Endodermal cell (in vitro differentiated cells): Measurements from ENCODE around the gene GM2A. TPM values are rescaled to one million over a fixed set of nuclear protein-coding genes. Genes with fewer than 3 reads are reported as not detected.
A peak's percentile ranks its signal among the peaks of the same experiment; 100 is the strongest.
"Not testable (repeated sequence)": the region's sequence is repeated elsewhere in the genome, so short reads cannot be mapped to it uniquely, and the experiment has no call there.

Experiments used
- DNase-seq: peaks from one replicate; pipeline ENCODE4 v3.0.0-alpha.2; 2017
- H3K27ac ChIP-seq: 2 replicates; pipeline ENCODE4 v1.5.1; 2013; ENCODE audit warnings: mild to moderate bottlenecking, low read depth, low read length, moderate library complexity
- H3K27me3 ChIP-seq: 2 replicates; pipeline ENCODE4 v1.6.1; 2013; ENCODE audit warnings: mild to moderate bottlenecking, low read length, moderate library complexity; ENCODE audit not compliant: insufficient read depth, control insufficient read depth, poor library complexity, severe bottlenecking
- H3K36me3 ChIP-seq: 2 replicates; pipeline ENCODE4 v1.7.0; 2013; ENCODE audit warnings: mild to moderate bottlenecking, low read length, moderate library complexity; ENCODE audit not compliant: control insufficient read depth, insufficient read depth
- H3K4me1 ChIP-seq: one replicate; pipeline ENCODE4 v1.7.0; 2013; ENCODE audit warnings: low read length; ENCODE audit not compliant: control insufficient read depth, insufficient read depth
- H3K4me3 ChIP-seq: 2 replicates; pipeline ENCODE4 v1.5.1; 2013; ENCODE audit warnings: mild to moderate bottlenecking, low read length, moderate library complexity
- H3K9ac ChIP-seq: 2 replicates; pipeline ENCODE4 v1.6.1; 2013; ENCODE audit warnings: mild to moderate bottlenecking, low read length, moderate library complexity; ENCODE audit not compliant: poor library complexity, severe bottlenecking; ENCODE audit errors: extremely low read depth
- H3K9me3 ChIP-seq: 2 replicates; pipeline ENCODE4 v1.6.1; 2013; ENCODE audit warnings: mild to moderate bottlenecking, low read length, moderate library complexity; ENCODE audit not compliant: control insufficient read depth
- H3K27ac Mint-ChIP-seq: 2 replicates; pipeline ENCODE4 v1.8.0; 2020; ENCODE audit warnings: mixed read lengths
- H3K27me3 Mint-ChIP-seq: 2 replicates; pipeline ENCODE4 v1.8.0; 2021; ENCODE audit warnings: mild to moderate bottlenecking, mixed read lengths; ENCODE audit not compliant: insufficient read depth
- H3K36me3 Mint-ChIP-seq: 2 replicates; pipeline ENCODE4 v1.8.0; 2020; ENCODE audit warnings: low read depth, mixed read lengths
- H3K4me1 Mint-ChIP-seq: 2 replicates; pipeline ENCODE4 v1.8.0; 2020; ENCODE audit warnings: mixed read lengths
- H3K4me3 Mint-ChIP-seq: 2 replicates; pipeline ENCODE4 v1.8.0; 2020; ENCODE audit warnings: mild to moderate bottlenecking, moderate library complexity, mixed read lengths
- H3K9me3 Mint-ChIP-seq: 2 replicates; pipeline ENCODE4 v1.8.0; 2020; ENCODE audit warnings: mild to moderate bottlenecking, mixed read lengths
- CTCF ChIP-seq: fragments of 200-600 bp; sonication (generic); conservative IDR thresholded peaks from 2 replicates; pipeline ENCODE4 v1.5.0; 2021; ENCODE audit warnings: antibody characterized with exemption, mild to moderate bottlenecking
- WGBS, 2 experiments: methylation state at CpG; one replicate each; pipeline versions ENCODE4 v1.1.5 to v1.1.7; 2013; ENCODE audit warnings: missing lambda C conversion rate in 2 of 2, mixed read lengths in 1 of 2; ENCODE audit not compliant: insufficient coverage in 1 of 2, insufficient read length in 1 of 2; 5-methylcytosine and 5-hydroxymethylcytosine counted together
- total RNA-seq, 2 donors: library from RNA; stranded (reverse); fragmentation: NEBNext Ultra II Directional in 1 of 2; extraction: Animal tissue kit (Norgen Biotek cat#: 25700) in 1 of 2; gene quantifications; 2 replicates in 1 of 2; 3 replicates in 1 of 2; pipeline ENCODE4 v1.2.1, GENCODE V29; 2021

The GM2A gene
- total RNA-seq, 2 donors from 2014 or later = 40.7 to 55.2 TPM

- TF ChIP-seq CTCF = no peak
- Mint-ChIP-seq H3K9me3 (peaks cover 13% of the 10 kb centered on the region), H3K4me3 (no peak overlapping the region), H3K27me3 (peaks cover 2% of the 10 kb centered on the region), H3K4me1 (peaks cover 10% of the 10 kb centered on the region), H3K27ac (no peak overlapping the region), H3K36me3 (no peaks in the 10 kb centered on the region)
- H3K4me1 ChIP-seq = no peaks in the 10 kb centered on the region
- H3K36me3 ChIP-seq = no peaks in the 10 kb centered on the region
- H3K4me3 ChIP-seq = no peak overlapping the region
- no peak for DNase-seq
- no peak overlapping the region for H3K27ac ChIP-seq
- no peak overlapping the region for H3K9ac ChIP-seq
- no peaks in the 10 kb centered on the region for H3K27me3 ChIP-seq
- H3K9me3 ChIP-seq = peaks cover 10% of the 10 kb centered on the region
- 77 to 81% methylated on average over 7 to 14 of the region's 14 CpGs for WGBS, 2 experiments
Observed at GRCh38 chr5:151238303-151238741, 14.7 kb upstream of the GM2A start.

- no peak overlapping the region for H3K4me3 Mint-ChIP-seq
- Histone ChIP-seq H3K36me3 (no peaks in the 10 kb centered on the region), H3K9me3 (peaks cover 10% of the 10 kb centered on the region), H3K9ac (no peak overlapping the region), H3K27ac (no peak overlapping the region), H3K27me3 (no peaks in the 10 kb centered on the region), H3K4me3 (no peak overlapping the region), H3K4me1 (no peaks in the 10 kb centered on the region)
- TF ChIP-seq CTCF = peak; percentile 75
- 22 to 41% methylated on average over 6 to 17 of the region's 17 CpGs for WGBS, 2 experiments
- peaks cover 2% of the 10 kb centered on the region for H3K27me3 Mint-ChIP-seq
- H3K9me3 Mint-ChIP-seq = peaks cover 13% of the 10 kb centered on the region
- peaks cover 10% of the 10 kb centered on the region for H3K4me1 Mint-ChIP-seq
- DNase-seq = peak; percentile 85
- no peak overlapping the region for H3K27ac Mint-ChIP-seq
- no peaks in the 10 kb centered on the region for H3K36me3 Mint-ChIP-seq
Observed at GRCh38 chr5:151239237-151239861, 13.6 kb upstream of the GM2A start.

- H3K4me1 Mint-ChIP-seq, H3K27ac Mint-ChIP-seq, H3K27ac ChIP-seq, H3K4me1 ChIP-seq, H3K27me3 ChIP-seq, H3K36me3 Mint-ChIP-seq, H3K36me3 ChIP-seq, H3K4me3 Mint-ChIP-seq, DNase-seq, H3K9ac ChIP-seq, H3K4me3 ChIP-seq, H3K9me3 ChIP-seq, H3K27me3 Mint-ChIP-seq: not testable (repeated sequence)
- H3K9me3 Mint-ChIP-seq = peaks cover 13% of the 10 kb centered on the region
- WGBS, 2 experiments = 92 to 94% methylated on average over 6 to 10 of the region's 10 CpGs
Observed at GRCh38 chr5:151240268-151240835, 12.6 kb upstream of the GM2A start.
